Measurements from ENCODE around the gene CYFIP2. TPM values are rescaled to one million over a fixed set of nuclear protein-coding genes. Genes with fewer than 3 reads are reported as not detected.

CYFIP2 gene
- total and polyA plus RNA-seq, 2 of the 8 experiments (the other 6 are each of a cell fraction or from before 2014, with no cell fraction given), result 45.1 to 80.6 TPM

DNA sequence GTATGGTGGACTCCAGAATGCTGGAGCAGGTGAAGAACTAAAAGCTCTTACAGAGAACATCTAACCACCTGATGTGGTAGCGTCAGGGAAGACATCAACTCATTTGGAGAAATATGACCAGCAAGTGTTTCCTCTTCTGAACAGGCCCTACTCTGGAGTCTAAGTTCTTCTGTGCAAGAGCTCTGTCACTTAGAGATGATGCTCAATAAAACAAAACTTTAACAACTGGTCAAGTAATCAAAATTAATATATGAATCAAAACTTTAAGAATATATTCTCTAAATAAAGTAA, 85.8 kb downstream of the CYFIP2 start (continued):
- TF ChIP-seq, protein P1, sequence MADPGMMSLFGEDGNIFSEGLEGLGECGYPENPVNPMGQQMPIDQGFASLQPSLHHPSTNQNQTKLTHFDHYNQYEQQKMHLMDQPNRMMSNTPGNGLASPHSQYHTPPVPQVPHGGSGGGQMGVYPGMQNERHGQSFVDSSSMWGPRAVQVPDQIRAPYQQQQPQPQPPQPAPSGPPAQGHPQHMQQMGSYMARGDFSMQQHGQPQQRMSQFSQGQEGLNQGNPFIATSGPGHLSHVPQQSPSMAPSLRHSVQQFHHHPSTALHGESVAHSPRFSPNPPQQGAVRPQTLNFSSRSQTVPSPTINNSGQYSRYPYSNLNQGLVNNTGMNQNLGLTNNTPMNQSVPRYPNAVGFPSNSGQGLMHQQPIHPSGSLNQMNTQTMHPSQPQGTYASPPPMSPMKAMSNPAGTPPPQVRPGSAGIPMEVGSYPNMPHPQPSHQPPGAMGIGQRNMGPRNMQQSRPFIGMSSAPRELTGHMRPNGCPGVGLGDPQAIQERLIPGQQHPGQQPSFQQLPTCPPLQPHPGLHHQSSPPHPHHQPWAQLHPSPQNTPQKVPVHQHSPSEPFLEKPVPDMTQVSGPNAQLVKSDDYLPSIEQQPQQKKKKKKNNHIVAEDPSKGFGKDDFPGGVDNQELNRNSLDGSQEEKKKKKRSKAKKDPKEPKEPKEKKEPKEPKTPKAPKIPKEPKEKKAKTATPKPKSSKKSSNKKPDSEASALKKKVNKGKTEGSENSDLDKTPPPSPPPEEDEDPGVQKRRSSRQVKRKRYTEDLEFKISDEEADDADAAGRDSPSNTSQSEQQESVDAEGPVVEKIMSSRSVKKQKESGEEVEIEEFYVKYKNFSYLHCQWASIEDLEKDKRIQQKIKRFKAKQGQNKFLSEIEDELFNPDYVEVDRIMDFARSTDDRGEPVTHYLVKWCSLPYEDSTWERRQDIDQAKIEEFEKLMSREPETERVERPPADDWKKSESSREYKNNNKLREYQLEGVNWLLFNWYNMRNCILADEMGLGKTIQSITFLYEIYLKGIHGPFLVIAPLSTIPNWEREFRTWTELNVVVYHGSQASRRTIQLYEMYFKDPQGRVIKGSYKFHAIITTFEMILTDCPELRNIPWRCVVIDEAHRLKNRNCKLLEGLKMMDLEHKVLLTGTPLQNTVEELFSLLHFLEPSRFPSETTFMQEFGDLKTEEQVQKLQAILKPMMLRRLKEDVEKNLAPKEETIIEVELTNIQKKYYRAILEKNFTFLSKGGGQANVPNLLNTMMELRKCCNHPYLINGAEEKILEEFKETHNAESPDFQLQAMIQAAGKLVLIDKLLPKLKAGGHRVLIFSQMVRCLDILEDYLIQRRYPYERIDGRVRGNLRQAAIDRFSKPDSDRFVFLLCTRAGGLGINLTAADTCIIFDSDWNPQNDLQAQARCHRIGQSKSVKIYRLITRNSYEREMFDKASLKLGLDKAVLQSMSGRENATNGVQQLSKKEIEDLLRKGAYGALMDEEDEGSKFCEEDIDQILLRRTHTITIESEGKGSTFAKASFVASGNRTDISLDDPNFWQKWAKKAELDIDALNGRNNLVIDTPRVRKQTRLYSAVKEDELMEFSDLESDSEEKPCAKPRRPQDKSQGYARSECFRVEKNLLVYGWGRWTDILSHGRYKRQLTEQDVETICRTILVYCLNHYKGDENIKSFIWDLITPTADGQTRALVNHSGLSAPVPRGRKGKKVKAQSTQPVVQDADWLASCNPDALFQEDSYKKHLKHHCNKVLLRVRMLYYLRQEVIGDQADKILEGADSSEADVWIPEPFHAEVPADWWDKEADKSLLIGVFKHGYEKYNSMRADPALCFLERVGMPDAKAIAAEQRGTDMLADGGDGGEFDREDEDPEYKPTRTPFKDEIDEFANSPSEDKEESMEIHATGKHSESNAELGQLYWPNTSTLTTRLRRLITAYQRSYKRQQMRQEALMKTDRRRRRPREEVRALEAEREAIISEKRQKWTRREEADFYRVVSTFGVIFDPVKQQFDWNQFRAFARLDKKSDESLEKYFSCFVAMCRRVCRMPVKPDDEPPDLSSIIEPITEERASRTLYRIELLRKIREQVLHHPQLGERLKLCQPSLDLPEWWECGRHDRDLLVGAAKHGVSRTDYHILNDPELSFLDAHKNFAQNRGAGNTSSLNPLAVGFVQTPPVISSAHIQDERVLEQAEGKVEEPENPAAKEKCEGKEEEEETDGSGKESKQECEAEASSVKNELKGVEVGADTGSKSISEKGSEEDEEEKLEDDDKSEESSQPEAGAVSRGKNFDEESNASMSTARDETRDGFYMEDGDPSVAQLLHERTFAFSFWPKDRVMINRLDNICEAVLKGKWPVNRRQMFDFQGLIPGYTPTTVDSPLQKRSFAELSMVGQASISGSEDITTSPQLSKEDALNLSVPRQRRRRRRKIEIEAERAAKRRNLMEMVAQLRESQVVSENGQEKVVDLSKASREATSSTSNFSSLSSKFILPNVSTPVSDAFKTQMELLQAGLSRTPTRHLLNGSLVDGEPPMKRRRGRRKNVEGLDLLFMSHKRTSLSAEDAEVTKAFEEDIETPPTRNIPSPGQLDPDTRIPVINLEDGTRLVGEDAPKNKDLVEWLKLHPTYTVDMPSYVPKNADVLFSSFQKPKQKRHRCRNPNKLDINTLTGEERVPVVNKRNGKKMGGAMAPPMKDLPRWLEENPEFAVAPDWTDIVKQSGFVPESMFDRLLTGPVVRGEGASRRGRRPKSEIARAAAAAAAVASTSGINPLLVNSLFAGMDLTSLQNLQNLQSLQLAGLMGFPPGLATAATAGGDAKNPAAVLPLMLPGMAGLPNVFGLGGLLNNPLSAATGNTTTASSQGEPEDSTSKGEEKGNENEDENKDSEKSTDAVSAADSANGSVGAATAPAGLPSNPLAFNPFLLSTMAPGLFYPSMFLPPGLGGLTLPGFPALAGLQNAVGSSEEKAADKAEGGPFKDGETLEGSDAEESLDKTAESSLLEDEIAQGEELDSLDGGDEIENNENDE (IDR thresholded peaks at IDR 0.05; ENCODE audit: insufficient replicate concordance, low read length), result no peak

All from H1 (cell line).